GM18517 (cell line): ENCODE results near the gene SLC25A40.
"Not testable (repeated sequence)": the region's sequence is repeated elsewhere in the genome, so short reads cannot be mapped to it uniquely, and the experiment has no call there.

Experiments used
- ATAC-seq: cut with Tn5 transposase; IDR thresholded peaks from one replicate; pipeline ENCODE4 v1.9.1; 2021; ENCODE audit warnings: mild to moderate bottlenecking, moderate library complexity; ENCODE audit not compliant: unreplicated experiment

Gene SLC25A40, protein sequence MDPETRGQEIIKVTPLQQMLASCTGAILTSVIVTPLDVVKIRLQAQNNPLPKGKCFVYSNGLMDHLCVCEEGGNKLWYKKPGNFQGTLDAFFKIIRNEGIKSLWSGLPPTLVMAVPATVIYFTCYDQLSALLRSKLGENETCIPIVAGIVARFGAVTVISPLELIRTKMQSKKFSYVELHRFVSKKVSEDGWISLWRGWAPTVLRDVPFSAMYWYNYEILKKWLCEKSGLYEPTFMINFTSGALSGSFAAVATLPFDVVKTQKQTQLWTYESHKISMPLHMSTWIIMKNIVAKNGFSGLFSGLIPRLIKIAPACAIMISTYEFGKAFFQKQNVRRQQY

DNA sequence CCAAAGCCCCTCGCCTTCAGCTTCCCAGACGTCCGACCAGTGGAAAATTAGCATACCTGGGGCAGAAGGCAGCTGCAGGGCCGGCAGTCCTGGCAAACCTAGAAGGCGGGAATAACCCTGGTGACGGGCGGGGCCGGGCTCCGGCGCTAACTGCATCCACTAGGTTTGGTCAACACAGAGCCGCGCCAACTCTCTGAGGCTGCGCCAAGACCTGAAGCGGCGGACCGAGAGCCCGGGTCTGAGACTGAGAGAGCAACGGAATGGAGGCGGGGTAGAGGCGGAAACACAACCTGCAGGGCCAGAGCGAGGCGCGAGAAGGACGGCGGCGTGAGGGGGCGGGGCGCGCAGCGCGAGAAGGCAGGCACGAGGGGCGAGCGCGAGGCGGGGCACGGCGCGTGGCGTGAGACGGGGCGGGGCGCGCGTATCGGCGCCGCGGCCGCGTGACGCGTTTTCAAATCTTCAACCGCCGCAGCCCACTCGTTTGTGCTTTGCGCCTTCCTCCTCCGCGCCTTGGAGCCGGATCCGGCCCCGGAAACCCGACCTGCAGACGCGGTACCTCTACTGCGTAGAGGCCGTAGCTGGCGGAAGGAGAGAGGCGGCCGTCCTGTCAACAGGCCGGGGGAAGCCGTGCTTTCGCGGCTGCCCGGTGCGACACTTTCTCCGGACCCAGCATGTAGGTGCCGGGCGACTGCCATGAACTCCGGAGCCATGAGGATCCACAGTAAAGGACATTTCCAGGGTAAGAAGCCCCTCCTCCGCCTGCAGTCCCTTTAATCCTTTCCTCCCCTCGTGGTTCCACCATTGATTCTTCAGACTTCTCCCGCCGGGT is at the start of gene SLC25A40, which contains the start of gene DBF4:
Gene SLC25A40 (minus strand): TSS at position 321 of the 829 bp plus-strand sequence. CDS start 17,633 bp downstream, outside the sequence.
Gene DBF4 (plus strand): TSS at position 454 of the 829 bp plus-strand sequence. CDS start 240 bp downstream, at position 694.
- ATAC-seq: peak; percentile 92

DNA sequence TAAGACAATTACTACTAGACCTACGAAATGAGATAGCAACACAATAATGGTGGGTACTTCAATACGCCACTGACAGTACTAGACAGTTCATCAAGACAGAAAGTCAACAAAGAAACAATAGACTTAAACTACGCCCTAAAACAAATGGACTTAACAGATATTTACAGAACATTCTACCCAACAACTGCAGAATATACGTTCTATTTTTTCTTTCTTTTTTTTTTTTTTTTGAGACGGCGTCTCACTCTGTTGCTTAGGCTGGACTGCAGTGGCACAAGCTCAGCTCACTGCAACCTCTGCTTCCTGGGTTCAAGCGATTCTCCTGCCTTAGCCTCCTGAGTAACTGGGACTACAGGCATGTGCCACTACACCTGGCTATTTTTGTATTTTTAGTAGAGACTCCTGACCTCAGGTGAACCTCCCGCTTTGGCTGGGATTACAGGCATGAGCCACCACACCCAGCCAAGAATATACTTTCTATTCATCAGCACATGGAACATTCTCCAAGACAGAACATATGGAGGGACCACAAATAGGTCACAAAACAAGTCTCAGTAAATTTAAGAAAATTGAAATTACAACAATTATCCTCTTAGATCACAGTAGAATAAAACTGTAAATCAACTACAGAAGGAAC is 46.7 kb upstream of the SLC25A40 start:
- not testable (repeated sequence) for ATAC-seq

DNA sequence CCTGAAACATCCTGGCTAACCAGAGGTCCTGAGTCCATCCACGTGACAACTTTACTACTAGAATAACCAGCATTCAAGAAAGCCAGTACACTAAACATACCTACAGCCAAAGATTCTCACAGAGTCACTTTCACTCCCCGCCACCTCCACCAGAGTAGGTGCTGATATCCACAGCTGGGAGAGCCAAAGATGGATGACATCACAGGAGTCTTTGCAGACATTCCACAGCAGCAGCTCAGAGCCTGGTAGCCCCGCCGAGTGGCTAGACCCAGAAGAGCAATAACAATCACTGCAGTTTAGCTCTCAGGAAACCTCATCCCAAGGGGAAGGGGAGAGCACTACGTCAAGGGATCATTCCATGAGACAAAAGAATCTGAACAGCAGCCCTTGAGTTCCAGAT is 44.4 kb upstream of the SLC25A40 start:
- no peak for ATAC-seq

DNA sequence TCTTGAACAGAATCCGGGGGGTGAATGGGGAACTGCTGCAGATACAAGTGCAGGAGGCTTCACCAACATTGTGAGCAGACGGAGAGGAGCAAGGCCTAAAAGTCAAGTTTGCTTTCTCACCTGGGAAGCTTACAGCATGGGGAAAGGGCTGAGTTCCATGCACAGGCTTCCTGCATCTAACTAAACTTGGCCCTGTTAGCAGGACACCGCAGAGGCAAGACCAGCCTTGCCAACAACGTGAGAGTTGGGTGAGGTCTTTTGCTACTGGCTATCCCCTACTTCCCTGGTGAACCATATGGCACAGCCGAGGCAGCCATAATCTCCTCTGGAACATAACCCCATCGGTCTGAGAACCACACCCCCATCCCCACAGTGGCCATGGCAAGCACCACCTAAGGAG is 43.7 kb upstream of the SLC25A40 start:
- ATAC-seq: no peak

DNA sequence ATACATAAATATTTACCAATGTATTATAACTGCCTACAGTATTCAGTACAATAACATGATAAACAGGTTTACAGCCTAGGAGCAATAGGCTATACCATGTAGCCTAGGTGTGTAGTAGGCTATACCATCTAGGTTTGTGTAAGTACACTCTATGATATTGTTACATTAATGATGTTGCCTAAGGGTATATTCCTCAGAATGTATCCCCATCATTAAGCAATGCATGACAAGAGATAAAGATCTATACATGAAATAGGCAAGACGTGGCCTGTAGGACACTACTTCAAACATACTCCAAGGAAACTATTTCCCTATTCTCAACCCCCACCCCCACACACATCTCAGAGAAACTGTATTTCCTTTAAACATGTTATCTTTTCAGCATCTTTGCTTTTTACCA is 42.6 kb upstream of the SLC25A40 start:
- no peak for ATAC-seq

DNA sequence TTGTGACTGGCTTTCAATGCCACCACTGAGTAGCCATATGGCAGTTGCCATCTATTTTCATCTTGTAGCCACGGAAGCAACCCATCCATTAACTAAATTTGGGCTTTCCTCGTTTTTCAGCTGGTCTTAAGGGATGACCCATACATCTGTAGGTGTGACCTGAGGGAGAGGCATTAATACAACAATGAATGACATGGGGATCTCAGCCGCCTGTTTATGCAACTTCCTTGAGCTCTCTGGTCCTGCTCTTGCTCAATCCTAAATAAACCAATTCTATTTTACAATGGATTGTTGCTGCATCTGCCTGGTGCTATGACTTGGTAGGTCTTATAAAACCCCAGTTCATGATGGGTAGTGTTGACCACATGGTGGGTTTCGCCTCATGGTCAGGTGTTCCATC is 36.0 kb upstream of the SLC25A40 start:
- no peak for ATAC-seq

DNA sequence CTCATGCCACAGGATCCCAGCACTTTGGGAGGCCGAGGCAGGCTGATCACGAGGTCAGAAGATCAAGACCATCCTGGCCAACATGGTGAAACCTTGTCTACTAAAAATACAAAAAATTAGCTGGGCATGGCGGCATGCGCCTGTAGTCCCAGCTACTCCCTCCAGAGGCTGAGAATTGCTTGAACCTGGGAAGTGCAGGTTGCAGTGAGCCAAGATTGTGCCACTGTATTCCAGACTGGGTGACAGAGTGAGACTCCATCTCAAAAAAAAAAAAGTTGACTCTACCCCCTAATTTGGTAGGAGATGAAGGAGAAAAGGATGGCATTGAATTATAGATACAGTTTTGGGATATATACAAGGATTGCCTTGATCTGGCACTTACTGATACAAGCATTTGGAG is 32.7 kb upstream of the SLC25A40 start:
- not testable (repeated sequence) for ATAC-seq

DNA sequence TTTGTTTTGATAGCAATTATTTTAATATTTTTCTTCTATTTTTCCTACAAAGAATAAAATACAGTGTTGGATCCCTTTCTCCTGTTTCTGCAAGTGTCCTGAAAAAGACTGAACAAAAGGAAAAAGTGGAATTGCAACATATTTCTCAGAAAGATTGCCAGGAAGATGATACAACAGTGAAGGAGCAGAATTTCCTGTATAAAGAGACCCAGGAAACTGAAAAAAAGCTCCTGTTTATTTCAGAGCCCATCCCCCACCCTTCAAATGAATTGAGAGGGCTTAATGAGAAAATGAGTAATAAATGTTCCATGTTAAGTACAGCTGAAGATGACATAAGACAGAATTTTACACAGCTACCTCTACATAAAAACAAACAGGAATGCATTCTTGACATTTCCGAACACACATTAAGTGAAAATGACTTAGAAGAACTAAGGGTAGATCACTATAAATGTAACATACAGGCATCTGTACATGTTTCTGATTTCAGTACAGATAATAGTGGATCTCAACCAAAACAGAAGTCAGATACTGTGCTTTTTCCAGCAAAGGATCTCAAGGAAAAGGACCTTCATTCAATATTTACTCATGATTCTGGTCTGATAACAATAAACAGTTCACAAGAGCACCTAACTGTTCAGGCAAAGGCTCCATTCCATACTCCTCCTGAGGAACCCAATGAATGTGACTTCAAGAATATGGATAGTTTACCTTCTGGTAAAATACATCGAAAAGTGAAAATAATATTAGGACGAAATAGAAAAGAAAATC is 31.2 kb upstream of the SLC25A40 start:
- not testable (repeated sequence) for ATAC-seq

DNA sequence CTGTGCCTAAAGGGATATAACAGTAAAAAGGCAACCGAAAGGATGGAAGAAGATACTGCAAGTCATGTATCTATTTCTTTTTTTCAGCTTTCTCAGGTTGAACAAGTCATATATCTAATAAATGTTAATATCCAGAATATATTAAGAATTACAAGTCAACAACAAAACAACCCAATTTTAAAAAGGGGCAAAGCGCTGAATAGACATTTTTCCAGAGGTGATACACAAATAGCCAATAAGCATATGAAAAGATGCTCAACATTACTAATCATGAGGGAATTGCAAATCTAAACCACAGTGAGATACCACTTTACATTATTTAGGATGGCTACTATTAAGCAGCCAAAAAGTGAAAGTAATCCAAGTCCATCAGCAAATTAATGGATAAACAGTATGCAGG is 23.1 kb upstream of the SLC25A40 start:
- no peak for ATAC-seq

DNA sequence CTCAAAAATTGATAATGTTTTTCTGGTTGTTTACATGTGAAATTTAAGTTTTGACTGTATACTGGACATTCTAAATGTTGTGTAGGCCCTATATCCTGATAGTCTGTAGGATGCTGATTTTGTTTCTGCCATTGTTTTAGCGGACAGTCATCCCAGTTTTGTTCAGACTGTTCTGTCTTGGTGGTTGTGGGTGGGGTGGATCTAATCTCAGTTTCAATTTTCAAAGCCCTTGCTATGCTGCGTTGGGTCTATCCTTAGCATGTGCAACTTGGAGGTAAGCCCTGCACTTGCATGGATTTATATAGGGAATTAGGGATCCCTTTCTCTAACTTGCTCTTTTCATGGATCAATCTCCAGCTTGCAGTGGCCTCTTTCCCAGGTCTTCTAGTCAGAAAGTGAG is 19.2 kb upstream of the SLC25A40 start:
- ATAC-seq: no peak

DNA sequence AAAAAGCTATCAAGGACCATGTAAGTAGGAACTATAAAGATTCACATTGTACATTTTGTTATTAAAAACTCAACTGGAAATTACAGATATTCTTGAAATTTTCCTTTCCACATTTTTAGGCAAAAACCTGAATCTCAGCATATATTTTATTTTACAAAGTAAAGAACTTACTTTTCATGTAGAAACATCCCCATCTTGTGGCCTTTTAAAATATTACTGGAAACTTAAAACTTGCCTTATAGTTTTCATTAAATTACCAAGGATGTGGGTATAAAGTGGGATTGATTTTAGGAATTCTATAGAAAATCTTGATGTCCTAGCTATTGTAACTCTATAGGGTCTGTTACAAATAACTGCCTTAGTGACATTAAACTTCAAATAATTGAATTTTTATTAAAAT is 10.7 kb upstream of the SLC25A40 start:
- no peak for ATAC-seq

DNA sequence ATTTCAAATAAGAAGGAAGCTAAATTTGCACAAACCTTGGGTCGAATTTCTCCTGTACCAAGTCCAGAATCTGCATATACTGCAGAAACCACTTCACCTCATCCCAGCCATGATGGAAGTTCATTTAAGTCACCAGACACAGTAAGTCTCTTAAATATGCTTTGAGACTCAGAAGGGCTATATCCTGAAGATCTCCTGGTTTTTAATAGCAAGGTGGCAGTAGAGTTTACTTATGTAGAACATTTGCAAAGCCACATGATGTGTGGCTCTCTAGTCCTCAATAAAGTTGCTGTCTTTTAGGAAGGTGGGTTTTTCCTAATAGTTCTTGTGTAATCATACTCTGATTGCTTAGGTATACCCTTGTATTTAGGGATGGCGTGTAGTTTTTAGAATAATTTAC is 8.9 kb upstream of the SLC25A40 start:
- no peak for ATAC-seq

DNA sequence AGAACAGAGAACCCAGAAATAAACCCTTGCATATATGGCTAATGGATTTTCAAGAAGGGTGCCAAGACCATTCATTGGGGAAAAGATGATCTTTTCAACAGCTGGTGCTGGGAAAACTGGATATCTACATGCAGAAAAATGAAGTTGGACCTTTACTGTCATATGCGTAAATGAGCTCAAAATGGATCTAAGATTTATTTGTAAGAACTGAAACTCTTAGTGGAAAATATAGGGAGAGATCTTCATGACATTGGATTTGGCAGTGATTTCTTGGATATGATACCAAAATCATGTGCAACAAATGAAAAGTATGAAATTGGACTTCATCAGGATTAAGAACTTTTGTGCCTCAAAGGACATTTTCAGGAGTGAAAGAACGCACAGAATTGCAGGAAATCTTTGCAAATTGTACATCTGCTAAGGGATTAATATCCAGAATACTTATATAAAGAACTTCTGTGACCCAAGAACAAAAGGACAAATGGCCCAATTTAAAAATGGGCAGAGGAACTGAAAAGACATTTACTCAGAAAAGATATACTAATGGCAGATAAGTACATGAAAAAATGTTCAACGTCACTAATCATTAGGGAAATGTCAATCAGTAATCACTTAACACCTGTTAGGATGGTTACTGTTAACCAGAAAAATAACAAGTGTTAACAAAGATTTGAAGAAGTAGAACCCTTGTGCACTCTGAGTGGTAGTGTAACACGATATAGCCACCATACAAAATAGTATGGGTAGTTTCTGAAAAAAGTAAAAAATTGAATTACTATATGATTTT is 6.2 kb upstream of the SLC25A40 start:
- no peak for ATAC-seq

DNA sequence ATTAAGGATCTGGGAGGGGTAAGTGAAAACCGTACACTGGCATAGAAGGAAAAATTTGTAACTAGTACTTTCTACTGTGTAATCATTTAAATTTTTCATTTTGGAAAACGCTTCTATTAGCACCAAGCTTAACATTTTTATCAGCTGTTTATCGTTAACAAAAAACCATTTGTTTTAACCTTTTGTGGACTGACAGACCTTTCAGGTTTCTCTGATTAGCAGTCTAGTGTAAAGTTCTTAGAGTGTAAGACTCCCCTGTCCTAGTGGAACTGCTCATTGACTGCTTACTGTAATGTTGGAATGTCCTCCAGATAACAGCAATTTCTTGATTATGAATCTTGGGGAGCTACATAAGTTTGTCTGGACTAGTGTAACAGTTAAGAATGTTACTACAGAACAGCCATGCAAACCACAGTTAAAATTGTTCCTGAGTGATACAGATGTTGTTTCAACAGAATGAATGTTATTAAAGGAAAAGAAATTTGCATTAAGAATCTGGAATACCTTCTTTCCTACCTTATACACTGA is 2.1 kb upstream of the SLC25A40 start:
- no peak for ATAC-seq

DNA sequence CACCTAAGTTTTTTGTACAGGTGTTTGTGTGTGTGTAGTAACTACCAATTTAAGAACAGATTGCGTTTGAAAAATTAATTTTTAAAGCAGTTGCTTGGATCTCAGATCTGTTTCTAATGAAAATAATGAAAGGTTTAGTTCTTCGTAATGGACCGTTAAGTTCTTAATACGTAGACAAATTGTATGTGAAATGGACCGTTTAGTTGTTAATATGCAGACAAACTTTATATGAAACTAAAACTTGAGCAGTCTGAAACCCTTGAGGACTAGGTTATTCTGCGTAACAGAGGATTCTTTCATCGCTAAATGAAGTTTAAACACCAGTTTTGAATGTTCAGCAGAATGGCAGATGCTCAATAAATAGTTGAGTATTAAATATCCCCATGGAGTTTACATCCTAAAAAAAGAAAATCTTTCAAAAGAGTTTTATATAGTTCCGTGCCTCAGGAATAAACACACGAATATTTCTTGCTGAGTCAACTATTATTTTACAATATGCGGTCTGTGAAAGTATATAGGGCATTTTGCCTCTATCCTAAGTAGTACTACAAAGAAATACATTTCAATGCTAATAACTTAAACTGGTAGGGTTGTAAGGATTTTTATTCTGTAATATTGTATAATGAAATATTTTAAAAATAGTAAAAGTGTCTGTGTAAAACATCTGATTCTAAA is 1.3 kb upstream of the SLC25A40 start:
- ATAC-seq: no peak

DNA sequence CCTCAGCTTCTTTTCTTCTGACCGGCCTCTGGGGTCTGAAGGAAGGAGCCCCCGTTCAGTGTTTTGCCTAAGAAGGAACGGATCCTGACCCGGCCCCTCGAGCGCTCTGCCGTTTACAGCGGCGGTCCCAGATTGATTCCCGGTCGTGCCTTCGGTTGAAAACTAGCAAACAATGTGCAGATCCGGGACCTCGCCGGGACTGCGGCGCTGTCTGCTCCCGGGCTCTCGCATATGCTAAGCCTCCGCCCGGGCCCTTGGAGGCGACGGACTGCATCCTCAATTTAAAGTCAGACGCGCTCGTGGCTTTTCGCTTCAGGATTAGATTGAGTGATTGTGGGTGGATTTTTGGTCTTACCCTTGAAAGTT is 692 bp upstream of the SLC25A40 start:
- no peak for ATAC-seq

DNA sequence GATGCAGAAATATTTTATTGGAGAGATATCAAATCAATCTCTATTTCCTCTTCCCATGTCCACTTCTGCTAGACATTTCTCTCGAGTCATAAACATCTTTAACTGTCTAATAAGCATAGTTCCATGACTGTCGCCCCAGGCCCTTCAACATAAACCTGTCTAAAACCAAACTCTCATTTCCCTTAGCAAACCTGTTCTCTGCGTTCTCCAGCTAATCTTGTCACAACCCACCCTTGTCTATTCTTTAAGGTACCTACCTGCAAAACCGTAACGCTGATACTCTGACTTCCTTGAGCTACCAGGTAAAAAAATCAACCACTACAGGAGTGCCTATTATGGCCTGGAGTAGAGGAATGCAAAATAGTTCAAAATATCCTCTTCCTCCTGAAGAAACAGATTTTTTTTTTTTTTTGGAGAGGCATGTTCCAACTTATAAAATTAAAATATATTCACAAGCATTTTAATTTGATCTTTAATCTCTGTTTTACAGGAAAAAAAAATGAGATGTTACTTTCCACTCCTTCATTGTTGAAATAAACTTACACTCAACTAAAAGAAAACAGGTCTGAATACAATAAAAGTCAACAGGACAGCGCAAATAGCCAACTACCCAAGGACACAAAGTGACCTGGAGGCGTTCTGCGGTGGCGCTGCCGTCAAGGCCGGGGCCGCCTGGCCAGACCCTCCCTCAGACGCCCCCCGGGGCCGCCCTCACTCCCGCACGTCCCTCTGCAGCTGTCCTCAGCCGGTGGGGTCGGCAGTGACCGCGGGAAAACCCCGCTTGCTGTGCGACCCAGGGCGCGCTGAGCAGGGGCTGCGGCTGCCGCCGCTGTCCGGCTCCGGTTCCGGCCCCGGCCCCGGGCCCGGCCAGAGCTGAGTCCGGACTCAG is 765 bp downstream of the SLC25A40 start:
- ATAC-seq: peak; percentile 19

DNA sequence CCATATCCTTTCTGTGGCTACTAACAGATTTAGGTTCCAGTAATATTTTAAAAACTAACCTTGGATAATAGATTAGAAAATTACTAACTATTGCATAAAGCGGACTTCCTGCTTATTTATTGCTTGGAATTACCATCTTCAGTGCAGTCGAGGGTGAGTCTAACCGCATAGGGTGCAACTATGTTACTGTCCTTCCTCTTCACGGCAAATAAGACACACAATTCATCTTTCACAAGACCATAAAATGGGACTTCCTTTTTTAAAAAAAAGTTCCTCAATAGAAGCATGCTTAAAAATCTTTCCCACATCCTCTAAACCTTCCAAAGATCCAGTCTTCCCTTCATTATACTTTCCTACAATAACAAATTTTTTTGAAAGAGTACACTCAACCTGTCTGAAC is 2.1 kb downstream of the SLC25A40 start:
- ATAC-seq: no peak
